SU-DHL-6 (cell line): Measurements from ENCODE around the gene ADAM8.

Source experiments
- EZH2phosphoT487 ChIP-seq: fragments of 200-600 bp; sonication (generic), shearing (Covaris generic); conservative IDR thresholded peaks from 2 replicates; pipeline ENCODE4 v1.6.1; 2018; ENCODE audit warnings: mild to moderate bottlenecking, antibody characterized with exemption, low read length, moderate library complexity, mixed read lengths
- TF ChIP-seq, protein P1 (sequence below): fragments of 200-600 bp; sonication (generic); IDR thresholded peaks from one replicate; pipeline ENCODE4 v1.5.1; 2017; ENCODE audit warnings: antibody characterized with exemption, mild to moderate bottlenecking, low read length, moderate library complexity; ENCODE audit not compliant: insufficient read depth, poor library complexity, severe bottlenecking

DNA sequence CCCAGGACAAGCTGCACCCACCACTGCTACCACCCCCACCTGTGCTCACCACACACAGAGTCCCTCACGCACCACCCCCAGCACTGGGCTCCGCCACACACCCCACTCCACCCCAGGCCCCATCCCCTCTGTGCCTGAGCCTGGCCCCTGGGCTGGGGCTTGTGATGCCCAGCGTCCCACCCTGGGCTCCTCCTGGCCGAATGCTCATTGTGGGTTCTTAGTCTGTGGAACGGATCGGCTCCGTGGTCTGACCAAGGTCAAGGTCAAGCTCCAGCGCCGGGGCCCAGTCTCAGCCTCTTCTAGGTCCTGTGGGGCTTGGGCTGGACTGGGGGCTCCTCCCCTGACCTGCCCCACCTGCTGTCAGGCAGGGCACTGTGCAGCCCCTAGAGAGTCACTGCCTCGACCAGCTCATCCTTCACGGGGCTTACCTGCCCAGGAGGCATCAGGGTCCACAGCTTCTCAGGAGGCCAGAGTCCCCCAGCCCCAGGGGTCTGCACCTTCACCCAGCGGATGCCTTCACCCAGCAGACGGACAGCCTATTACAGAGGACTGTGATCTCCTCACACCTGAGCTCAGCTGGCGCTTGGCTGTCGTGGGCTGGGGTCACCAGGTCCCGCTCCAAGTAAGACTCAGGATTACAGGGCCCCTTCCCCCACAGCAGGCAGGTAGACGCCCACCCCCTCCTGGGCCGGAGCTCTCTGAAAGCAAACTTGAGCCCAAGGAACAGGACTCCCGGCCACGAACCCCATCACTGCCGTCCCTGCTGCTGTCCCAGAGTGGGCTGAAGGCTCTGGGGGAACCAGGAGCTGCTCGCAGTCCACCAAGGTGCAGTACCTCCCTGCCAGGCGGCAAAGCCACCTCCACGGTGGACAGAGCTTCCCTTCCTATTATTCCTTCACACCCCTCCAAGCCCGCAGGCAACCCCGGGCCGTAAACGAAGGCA lies 61.9 kb downstream of the ADAM8 start:
- TF ChIP-seq, protein P1, sequence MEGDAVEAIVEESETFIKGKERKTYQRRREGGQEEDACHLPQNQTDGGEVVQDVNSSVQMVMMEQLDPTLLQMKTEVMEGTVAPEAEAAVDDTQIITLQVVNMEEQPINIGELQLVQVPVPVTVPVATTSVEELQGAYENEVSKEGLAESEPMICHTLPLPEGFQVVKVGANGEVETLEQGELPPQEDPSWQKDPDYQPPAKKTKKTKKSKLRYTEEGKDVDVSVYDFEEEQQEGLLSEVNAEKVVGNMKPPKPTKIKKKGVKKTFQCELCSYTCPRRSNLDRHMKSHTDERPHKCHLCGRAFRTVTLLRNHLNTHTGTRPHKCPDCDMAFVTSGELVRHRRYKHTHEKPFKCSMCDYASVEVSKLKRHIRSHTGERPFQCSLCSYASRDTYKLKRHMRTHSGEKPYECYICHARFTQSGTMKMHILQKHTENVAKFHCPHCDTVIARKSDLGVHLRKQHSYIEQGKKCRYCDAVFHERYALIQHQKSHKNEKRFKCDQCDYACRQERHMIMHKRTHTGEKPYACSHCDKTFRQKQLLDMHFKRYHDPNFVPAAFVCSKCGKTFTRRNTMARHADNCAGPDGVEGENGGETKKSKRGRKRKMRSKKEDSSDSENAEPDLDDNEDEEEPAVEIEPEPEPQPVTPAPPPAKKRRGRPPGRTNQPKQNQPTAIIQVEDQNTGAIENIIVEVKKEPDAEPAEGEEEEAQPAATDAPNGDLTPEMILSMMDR = no peak
- TF ChIP-seq EZH2phosphoT487 = no peak
